A673 (cell line): ENCODE results near the gene SALL3. TPM values are rescaled to one million over a fixed set of nuclear protein-coding genes. Genes with fewer than 3 reads are reported as not detected.

Experiments used
- BruUV-seq: library from RNA; stranded (reverse); fragments of 400-500 nt; replicated peaks from 2 replicates; lab custom pipeline; 2021; lab: Mats Ljungman, UMichigan
- CTCF ChIA-PET: fragments of 300-600 bp; sonication (Branson Sonifier 250); formaldehyde crosslinking; loops from one replicate; lab custom pipeline; 2022; ENCODE audit warnings: antibody characterized with exemption; lab: Charles Lee
- POLR2A ChIA-PET: fragments of 300-600 bp; sonication (Branson Sonifier 250); formaldehyde crosslinking; loops from one replicate; lab custom pipeline; 2022; ENCODE audit warnings: antibody characterized with exemption; ENCODE audit not compliant: low non-redundant PET; lab: Charles Lee
- DNase-seq: peaks from one replicate; pipeline ENCODE4 v3.0.0-alpha.2; 2015; ENCODE audit warnings: low spot score
- H3K27ac ChIP-seq: fragments of 200-600 bp; sonication (generic); 2 replicates; pipeline ENCODE4 v1.5.1; 2016; ENCODE audit warnings: mixed run types, low read depth, mild to moderate bottlenecking, mixed read lengths, antibody characterized with exemption, low read length; ENCODE audit not compliant: poor library complexity, severe bottlenecking
- H3K27me3 ChIP-seq: fragments of 200-600 bp; sonication (generic); replicated peaks from 2 replicates; pipeline ENCODE4 v1.6.1; 2017; ENCODE audit warnings: mixed run types, low read depth, mild to moderate bottlenecking, mixed read lengths, antibody characterized with exemption, low read length; ENCODE audit not compliant: insufficient read depth, poor library complexity
- H3K36me3 ChIP-seq: fragments of 200-600 bp; sonication (generic); 2 replicates; pipeline ENCODE4 v1.6.1; 2016; ENCODE audit warnings: mixed run types, mild to moderate bottlenecking, mixed read lengths, antibody characterized with exemption, low read length; ENCODE audit not compliant: insufficient read depth, poor library complexity, severe bottlenecking
- H3K4me1 ChIP-seq: fragments of 200-600 bp; sonication (generic); 2 replicates; pipeline ENCODE4 v1.6.1; 2017; ENCODE audit warnings: mixed run types, mild to moderate bottlenecking, mixed read lengths, antibody characterized with exemption, low read length; ENCODE audit not compliant: insufficient read depth, poor library complexity, severe bottlenecking
- H3K4me3 ChIP-seq: fragments of 200-600 bp; sonication (generic); 2 replicates; pipeline ENCODE4 v1.5.1; 2016; ENCODE audit warnings: low read depth, mixed run types, mild to moderate bottlenecking, mixed read lengths, low read length; ENCODE audit not compliant: poor library complexity, severe bottlenecking
- H3K9me3 ChIP-seq: fragments of 200-600 bp; sonication (generic); 2 replicates; pipeline ENCODE4 v1.6.1; 2016; ENCODE audit warnings: mixed run types, low read depth, mild to moderate bottlenecking, mixed read lengths, antibody characterized with exemption, low read length; ENCODE audit not compliant: poor library complexity, severe bottlenecking
- EZH2 ChIP-seq: fragments of 200-600 bp; sonication (generic); IDR thresholded peaks from 2 replicates; pipeline ENCODE4 v1.6.1; 2017; ENCODE audit warnings: borderline replicate concordance, low read depth, mild to moderate bottlenecking, mixed read lengths, antibody characterized with exemption, low read length; ENCODE audit not compliant: poor library complexity, severe bottlenecking
- intact Hi-C: fragments of 100-400 bp; cut with micrococcal nuclease; formaldehyde crosslinking; loops from one replicate; pipeline ENCODE4 v1.10.0; 2022; ENCODE audit not compliant: unreplicated experiment
- total RNA-seq: library from RNA; stranded (reverse); gene quantifications from 2 replicates; pipeline ENCODE4 v1.2.3, GENCODE V29; 2021
- TF ChIP-seq, protein P1 (sequence below): fragments of 300-800, 200-600 bp; sonication (generic); conservative IDR thresholded peaks from 2 replicates; pipeline ENCODE4 v1.5.1; 2017; ENCODE audit warnings: low read depth, mild to moderate bottlenecking, antibody characterized with exemption, low read length, moderate library complexity, mixed read lengths

SALL3 gene
- total RNA-seq, 1 experiment from 2014 or later, result not detected

- no peak overlapping the region for H3K27ac ChIP-seq
- BruUV-seq, result no TSS peak
- H3K36me3 ChIP-seq, result no peaks in the 10 kb centered on the region
- H3K27me3 ChIP-seq, result peaks cover 21% of the 10 kb centered on the region
- H3K4me1 ChIP-seq, result no peaks in the 10 kb centered on the region
- POLR2A ChIA-PET, result no interaction called here
- TF ChIP-seq, protein P1, sequence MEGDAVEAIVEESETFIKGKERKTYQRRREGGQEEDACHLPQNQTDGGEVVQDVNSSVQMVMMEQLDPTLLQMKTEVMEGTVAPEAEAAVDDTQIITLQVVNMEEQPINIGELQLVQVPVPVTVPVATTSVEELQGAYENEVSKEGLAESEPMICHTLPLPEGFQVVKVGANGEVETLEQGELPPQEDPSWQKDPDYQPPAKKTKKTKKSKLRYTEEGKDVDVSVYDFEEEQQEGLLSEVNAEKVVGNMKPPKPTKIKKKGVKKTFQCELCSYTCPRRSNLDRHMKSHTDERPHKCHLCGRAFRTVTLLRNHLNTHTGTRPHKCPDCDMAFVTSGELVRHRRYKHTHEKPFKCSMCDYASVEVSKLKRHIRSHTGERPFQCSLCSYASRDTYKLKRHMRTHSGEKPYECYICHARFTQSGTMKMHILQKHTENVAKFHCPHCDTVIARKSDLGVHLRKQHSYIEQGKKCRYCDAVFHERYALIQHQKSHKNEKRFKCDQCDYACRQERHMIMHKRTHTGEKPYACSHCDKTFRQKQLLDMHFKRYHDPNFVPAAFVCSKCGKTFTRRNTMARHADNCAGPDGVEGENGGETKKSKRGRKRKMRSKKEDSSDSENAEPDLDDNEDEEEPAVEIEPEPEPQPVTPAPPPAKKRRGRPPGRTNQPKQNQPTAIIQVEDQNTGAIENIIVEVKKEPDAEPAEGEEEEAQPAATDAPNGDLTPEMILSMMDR, result no peak
- TF ChIP-seq EZH2, result no peak
- DNase-seq, result no peak
- intact Hi-C loops, result no loop called here
- H3K9me3 ChIP-seq, result no peaks in the 10 kb centered on the region
- no peak overlapping the region for H3K4me3 ChIP-seq
- CTCF ChIA-PET, result no interaction called here
Measured at GRCh38 chr18:79019881-79020280, 40.3 kb downstream of the SALL3 start.

DNA sequence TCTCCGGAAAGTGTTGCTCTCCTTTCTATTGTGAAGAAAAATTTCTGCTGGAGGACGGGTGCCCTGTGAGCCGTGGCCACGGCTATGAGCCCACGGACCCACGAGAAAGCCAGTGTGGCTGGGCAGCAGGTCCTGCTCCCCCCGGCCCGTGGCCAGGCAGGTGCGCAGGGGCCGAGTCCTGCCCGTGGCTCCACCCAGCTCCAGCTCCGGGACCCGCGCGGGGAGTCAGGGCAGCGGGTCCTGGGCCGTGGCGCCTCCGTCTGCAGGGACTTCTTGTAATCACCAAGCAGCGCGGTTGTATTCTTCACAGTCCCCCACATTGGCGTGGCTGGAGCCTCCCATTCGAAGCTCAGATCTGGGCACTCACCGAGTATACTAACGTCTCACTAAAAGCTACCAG lies 43.0 kb downstream of the SALL3 start:
- Histone ChIP-seq H3K9me3 (no peaks in the 10 kb centered on the region), H3K27me3 (peaks cover 14% of the 10 kb centered on the region), H3K4me1 (no peaks in the 10 kb centered on the region), H3K4me3 (no peak overlapping the region), H3K36me3 (no peaks in the 10 kb centered on the region), H3K27ac (no peak overlapping the region)
- CTCF ChIA-PET, result no interaction called here
- no TSS peak for BruUV-seq
- TF ChIP-seq, protein P1, result no peak
- TF ChIP-seq EZH2, result no peak
- POLR2A ChIA-PET, result no interaction called here
- intact Hi-C loops, result no loop called here
- DNase-seq, result no peak

GRCh38 chr18:79026491-79026890 lies 46.9 kb downstream of the SALL3 start:
- POLR2A ChIA-PET, result no interaction called here
- BruUV-seq, result no TSS peak
- DNase-seq, result no peak

More at GRCh38 chr18:79026491-79026890, 46.9 kb downstream of the SALL3 start:
- H3K9me3 ChIP-seq, result peaks cover 4% of the 10 kb centered on the region
- H3K27ac ChIP-seq, result no peak overlapping the region
- CTCF ChIA-PET, result no interaction called here
- H3K27me3 ChIP-seq, result peaks cover 4% of the 10 kb centered on the region
- TF ChIP-seq, protein P1, result no peak
- TF ChIP-seq EZH2, result no peak
- no peaks in the 10 kb centered on the region for H3K36me3 ChIP-seq
- intact Hi-C loops, result no loop called here
- no peak overlapping the region for H3K4me3 ChIP-seq
- H3K4me1 ChIP-seq, result no peaks in the 10 kb centered on the region
